ENCODE results near the gene BTN1A1. TPM values are rescaled to one million over a fixed set of nuclear protein-coding genes. Genes with fewer than 3 reads are reported as not detected.
A peak's percentile ranks its signal among the peaks of the same experiment; 100 is the strongest.

The BTN1A1 gene
- total and polyA plus RNA-seq, 9 of the 15 experiments (the other 6 are each of a cell fraction or from before 2014, with no cell fraction given), result 0.01 to 0.15 (median 0.06) TPM; not detected in 4

GRCh38 chr6:26452631-26453235 lies 47.4 kb upstream of the BTN1A1 start:
- Histone ChIP-seq H4K20me1 (replicated peaks; ENCODE audit: control insufficient read depth, insufficient read depth, low read length) (no peaks in the 10 kb centered on the region), H3K79me2 (ENCODE audit: control insufficient read depth, insufficient read depth, low read length) (peaks cover under 1% of the 10 kb centered on the region; the same call in 1 of the 3 replicates), H3K36me3 (ENCODE audit: control insufficient read depth, insufficient read depth, low read length) (no peaks in the 10 kb centered on the region), H3K9me3 (replicated peaks; ENCODE audit: control insufficient read depth, insufficient read depth, low read depth, low read length) (no peaks in the 10 kb centered on the region), H3K4me1 (replicated peaks in 1 of 2; ENCODE audit: control insufficient read depth in 2 of 2, insufficient read depth in 2 of 2, low read length in 2 of 2) (peaks cover 0 to 10% of the 10 kb centered on the region in 2 experiments; a peak in 3 of 5 replicates), H2AFZ (ENCODE audit: low read depth, low read length) (no peak overlapping the region), H3K9me1 (ENCODE audit: control insufficient read depth, insufficient read depth, low read length) (no peaks in the 10 kb centered on the region), H3K4me2 (ENCODE audit: insufficient read depth, low read length) (no peak overlapping the region), H3K4me3 (no peak overlapping the region), H3K27me3 (ENCODE audit: control insufficient read depth in 2 of 2, insufficient read depth in 2 of 2, low read length in 2 of 2) (no peaks in the 10 kb centered on the region), H3K9ac (ENCODE audit: insufficient read depth in 1 of 2, low read depth in 2 of 2, low read length in 2 of 2) (no peak overlapping the region), H3K27ac (ENCODE audit: extremely low read depth, low read depth, low read length) (no peak overlapping the region)
- ChIA-PET CTCF (ENCODE audit: low intra/inter-chr PET ratio) (no interaction called here), POLR2A (interaction anchor here (0.7 to 1.4 kb wide), 2 partner anchors 12 to 21 kb away, joined by 4 read pairs; no protein-coding TSS in a partner anchor)
- no TSS peak for BruUV-seq (replicated peaks)
- no peak for FAIRE-seq
- no peak for DNase-seq (ENCODE audit: extremely low read depth in 1 of 4, low spot score in 3 of 4)
- intact Hi-C loops (cut with micrococcal nuclease) (no loop called here), in situ Hi-C loops (cut with MboI) (no loop called here)
- 36% methylated on average over 1 of the region's 1 CpG for WGBS (ENCODE audit: insufficient coverage, low coverage, missing lambda C conversion rate)
- ATAC-seq, result no peak
- TF ChIP-seq RFX1 (IDR thresholded peaks at IDR 0.05), result no peak
- no peak for TF ChIP-seq ZNF512 (tag; IDR thresholded peaks at IDR 0.05)
- TF ChIP-seq TFE3 (CRISPR knock-in tag; IDR thresholded peaks at IDR 0.05), result peak; percentile 21; the same call in 1 of the 2 replicates
- no peak for TF ChIP-seq HNRNPLL (IDR thresholded peaks at IDR 0.05; ENCODE audit: low read depth, low read length, poor library complexity, severe bottlenecking)
